Stimulated activated CD8-positive, alpha-beta memory T cell treated with anti-CD3 and anti-CD28 coated beads, Interleukin-15, amount 100 ng/mL, for 48 hours (primary cell): ENCODE measurements around the gene DRG2.

ENCODE experiments used
- DNase-seq, 2 donors: peaks; one replicate each; pipeline ENCODE4 v3.0.0-alpha.2; 2020; ENCODE audit warnings: low read depth in 2 of 2

DRG2 gene

GRCh38 chr17:18087610-18088491, at the start of gene DRG2:
Gene DRG2 (plus strand): TSS chr17:18087948. CDS start chr17:18088024, 76 bp downstream.
- DNase-seq, result peak; percentile 81 to 83

GRCh38 chr17:18038149-18038850, 49.4 kb upstream of the DRG2 start:
- peak in 1 of 2 donors; percentile 10 for DNase-seq

GRCh38 chr17:18038861-18039534, 48.8 kb upstream of the DRG2 start, which contains the start of the genes ATPAF2 and GID4:
Gene ATPAF2 (minus strand): TSS chr17:18039168. CDS start chr17:18039013, 155 bp downstream.
Gene GID4 (plus strand): TSS chr17:18039408. CDS start chr17:18039465, 57 bp downstream.
- DNase-seq, result peak; percentile 100

DNA sequence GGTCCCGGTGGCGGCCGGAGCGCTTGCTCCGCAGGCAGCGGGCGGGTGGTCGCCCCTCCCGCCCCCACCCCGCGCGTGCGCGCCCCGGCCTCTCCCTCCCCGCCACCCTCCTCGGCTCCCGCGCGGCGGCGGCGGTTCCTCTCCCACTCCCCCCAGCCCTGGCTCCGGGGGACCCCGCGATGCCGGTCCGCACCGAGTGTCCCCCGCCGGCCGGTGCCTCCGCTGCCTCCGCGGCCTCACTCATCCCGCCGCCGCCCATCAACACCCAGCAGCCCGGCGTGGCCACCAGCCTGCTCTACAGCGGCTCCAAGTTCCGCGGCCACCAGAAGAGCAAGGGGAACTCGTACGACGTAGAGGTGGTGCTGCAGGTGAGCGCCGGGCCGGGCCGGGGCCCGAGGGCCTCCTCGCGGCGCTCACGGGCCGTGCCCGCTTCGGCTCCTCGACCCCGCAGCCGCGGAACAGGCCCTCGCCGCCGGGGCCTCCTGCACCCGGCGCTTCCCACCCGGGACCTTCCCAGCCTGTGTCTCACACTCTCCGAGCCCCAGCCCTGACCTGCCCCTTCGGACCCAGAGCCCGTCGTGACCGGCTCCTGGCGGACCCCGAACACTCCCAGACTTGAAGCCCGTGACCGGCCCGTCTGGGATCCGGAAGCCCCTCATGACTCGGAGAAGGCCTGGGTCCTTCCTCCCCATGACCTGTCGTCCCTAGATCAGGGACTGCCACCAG, 48.0 kb upstream of the DRG2 start:
- peak; percentile 5 to 8 for DNase-seq

- no peak for DNase-seq
Observed at GRCh38 chr17:18040261-18040858, 47.4 kb upstream of the DRG2 start.

DNA sequence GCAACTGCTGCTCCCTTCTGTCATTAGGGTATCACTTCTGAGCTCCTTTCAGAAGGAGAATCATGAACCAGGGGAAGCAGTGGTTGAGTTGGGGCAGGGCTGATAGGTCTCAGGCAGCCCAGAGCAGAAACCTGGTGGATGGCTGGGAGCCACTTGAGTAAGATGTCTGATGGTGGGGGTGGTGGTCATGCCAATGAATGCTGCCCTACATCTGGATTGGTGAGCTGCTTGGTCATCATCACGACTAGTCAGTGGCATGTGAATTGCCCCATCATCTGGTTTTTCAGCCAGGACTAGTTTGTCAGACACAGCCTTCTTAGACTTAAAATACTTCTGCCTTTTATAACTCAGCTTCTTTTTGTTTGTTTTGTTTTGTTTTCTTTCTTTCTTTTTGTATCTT, 46.0 kb upstream of the DRG2 start:
- DNase-seq, result no peak

- no peak for DNase-seq
Observed at GRCh38 chr17:18042983-18043382, 44.8 kb upstream of the DRG2 start.

GRCh38 chr17:18043491-18043890, 44.3 kb upstream of the DRG2 start:
- no peak for DNase-seq

DNA sequence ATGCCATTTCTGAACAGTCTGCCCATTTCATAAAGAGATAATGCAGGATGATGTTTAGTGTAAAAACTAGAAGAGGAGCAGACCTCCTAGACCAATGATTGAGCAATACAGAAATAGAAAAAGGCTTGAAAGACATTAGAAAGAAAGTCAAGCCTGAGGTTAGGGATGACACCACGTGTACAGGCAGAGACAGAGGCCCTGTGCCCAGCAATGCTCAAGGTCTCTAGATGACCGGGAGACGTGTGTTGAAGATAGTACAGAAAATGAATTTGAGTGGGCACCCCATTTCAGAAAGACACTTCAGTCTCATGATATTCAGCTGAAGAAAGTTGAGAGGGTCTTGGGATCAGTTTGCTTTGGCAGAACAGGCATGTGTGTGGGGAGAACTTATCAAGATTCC, 43.1 kb upstream of the DRG2 start:
- no peak for DNase-seq

GRCh38 chr17:18045691-18046350, 41.9 kb upstream of the DRG2 start:
- no peak for DNase-seq

GRCh38 chr17:18055597-18055996, 32.2 kb upstream of the DRG2 start:
- DNase-seq, result no peak

DNA sequence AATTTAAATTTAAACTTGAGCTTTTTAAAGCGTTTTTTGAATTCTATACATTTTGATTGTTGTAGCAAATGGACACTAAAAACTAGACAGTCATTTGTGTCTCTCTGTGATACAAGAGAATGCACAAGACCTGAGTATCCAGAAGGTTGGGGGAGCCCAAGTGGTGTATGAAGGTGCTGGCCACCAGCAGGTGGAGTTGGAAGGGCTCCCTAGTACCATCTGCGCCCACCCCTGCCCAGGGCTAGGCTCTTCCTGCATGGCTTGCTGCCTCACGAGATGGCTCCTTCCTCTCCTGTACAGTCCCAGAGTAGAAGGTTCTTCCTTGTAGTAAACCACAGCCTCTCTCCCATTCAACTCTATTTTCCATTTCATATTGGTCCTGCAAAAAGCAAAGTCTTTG, 31.5 kb upstream of the DRG2 start:
- no peak for DNase-seq

DNA sequence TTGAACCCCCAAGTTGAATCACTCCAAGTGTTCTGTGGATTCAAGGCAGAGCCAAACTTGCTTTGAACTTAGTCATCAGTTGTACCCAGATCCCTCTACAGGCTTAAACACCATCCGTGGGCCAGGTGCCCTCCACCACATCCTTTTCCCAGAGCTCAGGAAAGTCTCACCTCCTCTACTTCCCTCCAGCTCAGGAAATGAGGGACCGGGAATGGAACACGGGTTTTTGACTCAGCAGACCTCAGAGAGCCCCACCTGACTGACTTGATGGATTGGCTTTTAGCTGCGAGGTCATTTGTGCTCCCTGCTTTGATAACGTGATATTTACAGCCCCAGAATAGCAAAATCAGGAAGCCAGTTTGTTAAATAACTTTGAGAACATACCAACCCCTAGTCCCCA, 28.5 kb upstream of the DRG2 start:
- DNase-seq, result no peak

DNA sequence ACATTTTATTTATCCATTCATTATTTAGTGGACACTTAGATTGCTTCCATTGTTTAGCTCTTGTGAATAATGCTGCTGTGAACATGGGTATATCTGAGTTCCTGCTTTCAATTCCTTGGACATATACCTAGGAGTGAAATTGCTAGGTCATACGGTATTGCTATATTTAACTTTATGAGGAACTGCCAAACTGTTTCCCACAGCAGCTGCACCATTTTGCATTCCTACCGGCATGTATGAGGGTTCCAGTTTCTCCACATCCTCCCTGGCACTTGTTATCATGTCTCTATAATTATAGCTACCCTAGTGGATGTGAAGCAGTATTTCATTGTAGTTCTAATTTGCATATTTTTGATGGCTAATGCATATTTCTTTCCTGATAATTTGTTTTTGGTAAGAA, 23.7 kb upstream of the DRG2 start:
- DNase-seq, result no peak

DNA sequence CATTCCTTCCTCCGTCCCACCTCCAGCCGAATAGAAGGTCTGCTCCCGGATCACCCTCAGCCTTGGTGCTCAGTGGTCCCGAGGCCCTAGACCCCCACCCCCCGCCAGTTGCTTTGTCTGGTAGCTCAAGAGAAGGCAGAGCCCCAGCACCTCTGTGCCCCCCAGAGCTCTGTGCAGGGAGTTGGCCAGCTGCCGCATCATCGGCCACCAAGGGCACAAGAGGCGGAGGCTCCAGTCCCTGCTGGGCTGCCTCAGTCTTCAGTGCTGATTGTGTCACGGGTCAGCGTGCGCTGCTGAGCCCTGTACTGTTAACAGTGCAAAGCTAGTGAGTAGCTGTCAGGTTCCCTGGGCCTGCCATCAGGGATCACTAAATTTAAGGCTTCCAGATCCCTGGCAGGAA, 22.2 kb upstream of the DRG2 start:
- DNase-seq, result no peak

- no peak for DNase-seq
Observed at GRCh38 chr17:18066866-18067265, 20.9 kb upstream of the DRG2 start.

- DNase-seq, result no peak
Observed at GRCh38 chr17:18069101-18069500, 18.6 kb upstream of the DRG2 start.

DNA sequence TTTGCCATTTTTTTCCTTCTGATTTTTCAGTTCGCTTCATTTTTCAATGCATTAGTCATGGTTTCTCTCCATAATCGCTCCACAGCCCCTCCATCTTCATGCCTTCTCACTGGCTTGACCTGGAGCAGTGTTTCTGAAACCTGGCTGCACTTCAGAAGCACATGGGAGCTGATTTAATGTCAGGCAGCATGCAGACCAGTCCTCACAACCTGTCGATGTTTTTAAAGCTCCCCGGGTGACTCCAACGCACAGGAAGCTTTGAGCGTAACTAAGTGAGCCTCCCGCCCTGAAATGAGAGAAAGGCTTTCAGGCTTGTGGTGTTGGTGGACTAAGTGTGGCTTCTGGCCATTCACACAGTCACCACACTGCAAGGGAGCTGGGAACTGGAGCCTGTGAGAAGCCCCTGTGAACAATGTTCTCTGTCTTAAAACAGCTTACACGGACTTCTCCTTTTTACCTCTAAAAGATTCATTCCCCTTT, 16.8 kb upstream of the DRG2 start:
- DNase-seq, result no peak

- DNase-seq, result no peak
Observed at GRCh38 chr17:18071751-18072150, 16.0 kb upstream of the DRG2 start.

DNA sequence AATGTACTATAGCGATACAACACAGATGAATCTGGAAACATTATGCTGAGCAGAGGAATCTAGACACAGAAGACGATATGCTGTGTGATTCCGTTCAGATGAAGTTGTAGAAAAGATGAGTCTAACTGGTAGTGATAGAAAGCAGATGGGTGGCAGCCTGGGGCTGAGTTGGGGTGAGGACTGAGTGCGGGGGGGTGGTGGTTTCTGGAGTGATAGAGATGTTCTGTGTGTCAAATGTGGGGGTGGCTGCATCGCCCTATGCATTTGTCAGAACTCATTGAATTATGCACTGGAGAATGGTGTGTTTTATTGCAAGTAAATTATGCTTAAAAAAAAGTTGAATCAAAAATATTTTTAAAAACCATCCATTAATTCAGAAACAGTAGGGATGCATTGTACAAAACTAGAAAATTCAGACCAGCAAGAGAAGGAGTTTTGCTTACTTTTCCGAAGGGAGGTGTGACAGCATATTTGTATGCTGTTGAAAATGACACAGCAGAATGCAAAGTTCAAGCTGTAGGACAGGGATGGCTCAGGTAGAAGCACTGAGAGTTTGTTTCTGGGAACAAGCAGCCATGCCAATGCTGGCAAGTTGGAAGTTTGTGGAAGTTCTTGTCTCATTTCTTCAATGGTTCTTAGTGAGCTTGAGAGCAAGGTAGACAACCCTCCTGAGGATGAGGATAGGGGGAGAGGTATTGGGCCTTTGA, 13.0 kb upstream of the DRG2 start:
- DNase-seq, result no peak
